Suprapubic skin (tissue), 4 donors: ENCODE measurements around the gene SEC24D. TPM values are rescaled to one million over a fixed set of nuclear protein-coding genes. Genes with fewer than 3 reads are reported as not detected.

Source experiments
- DNase-seq, 2 donors: peaks; one replicate each; pipeline ENCODE4 v3.0.0-alpha.2; 2019; ENCODE audit warnings: low spot score in 2 of 2
- H3K27ac ChIP-seq: fragments of 200-600 bp; sonication (generic); one replicate; pipeline ENCODE4 v1.5.1; 2019
- H3K27me3 ChIP-seq: fragments of 200-600 bp; sonication (generic); one replicate; pipeline ENCODE4 v1.5.1; 2019
- H3K36me3 ChIP-seq: fragments of 200-600 bp; sonication (generic); one replicate; pipeline ENCODE4 v1.5.1; 2019
- H3K4me1 ChIP-seq: fragments of 200-600 bp; sonication (generic); one replicate; pipeline ENCODE4 v1.5.1; 2019
- H3K4me3 ChIP-seq: fragments of 200-600 bp; sonication (generic); one replicate; pipeline ENCODE4 v1.5.1; 2019; ENCODE audit warnings: mild to moderate bottlenecking
- H3K9me3 ChIP-seq: fragments of 200-600 bp; sonication (generic); one replicate; pipeline ENCODE4 v1.5.1; 2019
- EP300 ChIP-seq: sonication (generic); formaldehyde crosslinking; IDR thresholded peaks from one replicate; pipeline ENCODE4 v1.6.1; 2017; ENCODE audit warnings: antibody characterized with exemption
- POLR2A ChIP-seq, 2 donors: fragments of 450-650 bp; IDR thresholded peaks; one replicate each; pipeline ENCODE4 v1.6.1; 2017; ENCODE audit warnings: antibody characterized with exemption in 2 of 2, mild to moderate bottlenecking in 2 of 2, moderate library complexity in 2 of 2
- POLR2AphosphoS5 ChIP-seq, 3 donors: sonication (generic); formaldehyde crosslinking; IDR thresholded peaks; one replicate each; pipeline ENCODE4 v1.6.1; 2017; ENCODE audit warnings: antibody characterized with exemption in 3 of 3
- WGBS: methylation state at CpG from one replicate; pipeline ENCODE4 v1.1.5; 2018; 5-methylcytosine and 5-hydroxymethylcytosine counted together
- total RNA-seq, 4 donors: library from RNA; depleted of rRNA; stranded (reverse); fragments of >200 nt; gene quantifications; one replicate each; pipeline ENCODE4 v1.1.0, GENCODE V29; 2016
- TF ChIP-seq, protein P1 (sequence below), 2 donors: fragments of 200-600 bp in 1 of 2; fragments of 450-650 bp in 1 of 2; sonication (generic) in 1 of 2; IDR thresholded peaks; one replicate each; pipeline ENCODE4 v1.5.1; 2016 to 2019; ENCODE audit warnings: antibody characterized with exemption in 2 of 2, mild to moderate bottlenecking in 1 of 2, moderate library complexity in 1 of 2

Gene SEC24D
- total RNA-seq, 4 donors from 2014 or later = 16.7 to 18.1 (median 18.0) TPM

DNA sequence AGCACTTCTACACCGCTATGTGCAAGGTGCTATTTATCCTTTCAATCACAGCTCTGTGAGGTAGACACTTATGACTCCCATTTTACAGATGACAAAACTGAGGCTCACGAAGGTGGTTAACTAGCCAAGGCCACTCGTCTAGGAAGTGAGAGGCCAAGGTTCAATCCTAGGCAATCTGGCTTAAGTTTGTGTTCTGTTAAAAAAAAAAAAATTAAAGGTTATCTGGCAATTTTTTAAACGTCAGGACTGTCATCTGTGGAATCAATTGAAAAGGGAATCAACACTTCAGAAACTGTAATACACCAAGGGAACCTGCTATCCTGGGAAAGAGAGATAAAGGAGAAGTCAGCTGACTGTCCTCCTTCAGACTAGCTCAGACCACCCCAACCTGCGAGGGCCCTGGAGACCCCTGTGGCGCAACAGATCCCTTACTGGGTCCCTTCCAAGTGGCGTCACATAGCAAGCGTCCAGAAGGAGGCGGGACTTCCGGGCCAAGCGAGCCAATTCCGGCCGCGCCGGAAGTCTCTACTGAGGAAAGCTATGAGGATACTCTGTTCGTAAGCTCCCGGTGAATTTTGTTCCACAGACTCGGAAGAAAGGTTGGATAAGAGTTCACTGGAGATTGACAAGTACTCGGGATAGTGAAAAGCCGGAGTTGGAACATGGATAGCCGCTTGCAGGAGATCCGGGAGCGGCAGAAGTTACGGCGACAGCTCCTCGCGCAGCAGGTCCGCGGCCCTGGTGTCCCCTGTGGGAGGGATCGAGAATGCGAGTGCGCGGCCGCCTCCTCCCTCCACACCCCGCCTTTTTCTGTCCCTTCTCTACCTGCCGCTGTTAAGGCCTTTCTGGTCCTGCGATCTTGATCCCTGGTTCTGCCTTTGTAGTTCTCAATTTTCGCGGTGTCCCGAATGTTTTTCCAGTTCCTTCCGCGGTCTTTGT, 150.8 kb downstream of the SEC24D start, which contains the start of gene METTL14:
Gene METTL14 (plus strand): TSS at position 520 of the 939 bp plus-strand sequence. CDS start 143 bp downstream, at position 663.
- 5% methylated on average over 41 of the region's 42 CpGs for WGBS
- H3K9me3 ChIP-seq = no peaks in the 10 kb centered on the region
- TF ChIP-seq, protein P1, sequence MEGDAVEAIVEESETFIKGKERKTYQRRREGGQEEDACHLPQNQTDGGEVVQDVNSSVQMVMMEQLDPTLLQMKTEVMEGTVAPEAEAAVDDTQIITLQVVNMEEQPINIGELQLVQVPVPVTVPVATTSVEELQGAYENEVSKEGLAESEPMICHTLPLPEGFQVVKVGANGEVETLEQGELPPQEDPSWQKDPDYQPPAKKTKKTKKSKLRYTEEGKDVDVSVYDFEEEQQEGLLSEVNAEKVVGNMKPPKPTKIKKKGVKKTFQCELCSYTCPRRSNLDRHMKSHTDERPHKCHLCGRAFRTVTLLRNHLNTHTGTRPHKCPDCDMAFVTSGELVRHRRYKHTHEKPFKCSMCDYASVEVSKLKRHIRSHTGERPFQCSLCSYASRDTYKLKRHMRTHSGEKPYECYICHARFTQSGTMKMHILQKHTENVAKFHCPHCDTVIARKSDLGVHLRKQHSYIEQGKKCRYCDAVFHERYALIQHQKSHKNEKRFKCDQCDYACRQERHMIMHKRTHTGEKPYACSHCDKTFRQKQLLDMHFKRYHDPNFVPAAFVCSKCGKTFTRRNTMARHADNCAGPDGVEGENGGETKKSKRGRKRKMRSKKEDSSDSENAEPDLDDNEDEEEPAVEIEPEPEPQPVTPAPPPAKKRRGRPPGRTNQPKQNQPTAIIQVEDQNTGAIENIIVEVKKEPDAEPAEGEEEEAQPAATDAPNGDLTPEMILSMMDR (IDR thresholded peaks at IDR 0.05) = no peak
- TF ChIP-seq POLR2A (IDR thresholded peaks at IDR 0.05) (peak in 1 of 2 donors; percentile 59), EP300 (no peak), POLR2AphosphoS5 (IDR thresholded peaks at IDR 0.05) (peak in 1 of 3 donors; percentile 48)
- H3K4me3 ChIP-seq = peak within 1 kb of the TSS; percentile 69
- H3K36me3 ChIP-seq = peaks cover 23% of the 10 kb centered on the region
- H3K27ac ChIP-seq = peak within 1 kb of the TSS; percentile 91
- peaks cover 18% of the 10 kb centered on the region for H3K4me1 ChIP-seq
- H3K27me3 ChIP-seq = no peaks in the 10 kb centered on the region
- peak; percentile 94 to 96 for DNase-seq

DNA sequence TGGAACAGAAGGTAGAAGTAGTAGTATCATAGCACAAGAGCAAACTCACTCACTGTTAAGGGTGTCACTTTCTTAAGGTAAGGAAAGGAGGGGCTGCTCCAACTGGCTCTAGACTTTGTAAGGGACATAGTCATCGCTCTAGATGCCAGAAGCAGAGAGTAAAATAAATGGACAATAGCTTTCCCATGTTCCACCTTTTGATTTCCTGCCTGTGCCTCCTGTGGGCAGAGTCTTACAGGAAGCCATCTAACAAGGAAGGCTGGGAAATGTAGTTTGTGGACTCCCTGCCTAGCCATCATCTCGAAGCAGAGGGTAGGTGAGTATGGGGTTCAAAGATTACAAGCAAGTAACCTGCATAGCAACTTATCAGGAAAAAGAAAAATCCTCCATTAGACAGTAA, 152.4 kb downstream of the SEC24D start:
- no peaks in the 10 kb centered on the region for H3K9me3 ChIP-seq
- DNase-seq = no peak
- WGBS = 7% methylated on average over 2 of the region's 2 CpGs
- peaks cover 6% of the 10 kb centered on the region for H3K36me3 ChIP-seq
- TF ChIP-seq EP300 = no peak
- no peak for TF ChIP-seq POLR2A (IDR thresholded peaks at IDR 0.05)
- TF ChIP-seq, protein P1 (IDR thresholded peaks at IDR 0.05) = no peak
- no peak for TF ChIP-seq POLR2AphosphoS5 (IDR thresholded peaks at IDR 0.05)
- no peak overlapping the region for H3K4me3 ChIP-seq
- peaks cover 18% of the 10 kb centered on the region for H3K4me1 ChIP-seq
- no peaks in the 10 kb centered on the region for H3K27me3 ChIP-seq
- H3K27ac ChIP-seq = no peak overlapping the region

DNA sequence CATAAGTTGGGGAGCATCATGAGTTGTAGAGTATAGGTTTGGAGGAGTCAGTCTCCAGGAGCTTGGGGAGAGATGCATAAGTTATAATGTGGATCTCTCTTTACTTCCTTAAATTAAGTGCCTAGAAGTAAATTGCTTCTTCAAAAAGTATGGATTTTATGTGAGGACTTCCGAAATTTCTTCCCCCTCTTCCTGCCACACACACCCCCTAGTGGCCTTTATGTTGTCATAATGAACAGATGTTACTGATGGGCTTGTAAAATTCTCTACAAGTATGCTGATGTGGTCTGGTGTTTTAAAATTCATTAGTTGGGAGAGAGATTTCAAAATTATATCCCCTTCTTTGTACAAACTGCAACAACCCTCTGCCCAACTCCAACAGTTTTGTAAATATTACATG, 153.0 kb downstream of the SEC24D start:
- 23% methylated on average over 1 of the region's 1 CpG for WGBS

GRCh38 chr4:118680808-118681207, 155.1 kb downstream of the SEC24D start:
- 53% methylated on average over 1 of the region's 1 CpG for WGBS
- Histone ChIP-seq H3K36me3 (no peaks in the 10 kb centered on the region), H3K4me3 (no peak overlapping the region), H3K27me3 (no peaks in the 10 kb centered on the region), H3K4me1 (peaks cover 1% of the 10 kb centered on the region), H3K9me3 (no peaks in the 10 kb centered on the region), H3K27ac (no peak overlapping the region)
- no peak for DNase-seq
- TF ChIP-seq POLR2AphosphoS5 (IDR thresholded peaks at IDR 0.05) (no peak), EP300 (no peak), POLR2A (IDR thresholded peaks at IDR 0.05) (no peak)
- TF ChIP-seq, protein P1 (IDR thresholded peaks at IDR 0.05) = no peak

More for the DNA sequence above, 153.0 kb downstream of the SEC24D start:
- Histone ChIP-seq H3K36me3 (peaks cover under 1% of the 10 kb centered on the region), H3K9me3 (no peaks in the 10 kb centered on the region), H3K27me3 (no peaks in the 10 kb centered on the region), H3K27ac (no peak overlapping the region), H3K4me1 (peaks cover 18% of the 10 kb centered on the region), H3K4me3 (no peak overlapping the region)
- no peak for DNase-seq
- TF ChIP-seq, protein P1 (IDR thresholded peaks at IDR 0.05) = peak in 1 of 2 donors; percentile 16
- TF ChIP-seq EP300 = no peak
- TF ChIP-seq POLR2A (IDR thresholded peaks at IDR 0.05) = no peak

- TF ChIP-seq, protein P1 (IDR thresholded peaks at IDR 0.05) = no peak
- TF ChIP-seq POLR2A (IDR thresholded peaks at IDR 0.05) (no peak), EP300 (no peak), POLR2AphosphoS5 (IDR thresholded peaks at IDR 0.05) (no peak)
- H3K27me3 ChIP-seq = no peaks in the 10 kb centered on the region
- H3K9me3 ChIP-seq = no peaks in the 10 kb centered on the region
- DNase-seq = no peak
- no peak overlapping the region for H3K27ac ChIP-seq
- 74% methylated on average over 2 of the region's 2 CpGs for WGBS
- H3K4me3 ChIP-seq = no peak overlapping the region
- H3K4me1 ChIP-seq = no peaks in the 10 kb centered on the region
- no peaks in the 10 kb centered on the region for H3K36me3 ChIP-seq
Observed at GRCh38 chr4:118676128-118676527, 159.8 kb downstream of the SEC24D start.
